GM21447 (cell line): ENCODE results near the gene PGP.

ENCODE experiments used
- ATAC-seq: cut with Tn5 transposase; IDR thresholded peaks from one replicate; pipeline ENCODE4 v1.9.1; 2021; ENCODE audit not compliant: unreplicated experiment

Gene PGP

DNA sequence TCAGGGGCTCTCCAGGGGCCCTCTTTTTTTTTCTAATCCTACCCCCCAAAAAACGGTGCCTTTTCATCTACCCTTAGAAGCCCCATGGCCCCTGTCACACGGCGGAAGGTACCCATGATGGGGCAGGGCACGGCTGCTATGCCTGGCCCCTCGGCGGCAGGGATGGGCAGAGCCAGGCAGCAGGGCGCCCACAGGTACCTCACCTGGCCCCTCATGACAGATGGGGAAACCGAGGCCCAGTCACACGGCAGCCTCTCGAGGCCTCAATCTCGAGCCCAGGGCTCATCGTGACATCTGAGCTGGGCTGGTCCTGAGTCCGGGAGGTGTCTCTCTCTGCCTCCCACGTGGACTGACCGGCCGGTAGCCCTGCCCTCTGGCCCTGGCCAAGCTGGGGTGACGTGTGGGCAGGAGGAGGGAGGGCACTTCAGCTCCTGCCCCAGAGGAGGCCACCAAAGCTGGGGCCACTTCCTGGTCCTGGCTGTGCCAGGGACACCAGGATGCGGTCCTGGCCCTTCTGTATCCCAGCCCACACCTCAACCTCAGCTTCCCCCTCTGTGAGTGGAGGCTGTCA lies 47.5 kb downstream of the PGP start:
- no peak for ATAC-seq

DNA sequence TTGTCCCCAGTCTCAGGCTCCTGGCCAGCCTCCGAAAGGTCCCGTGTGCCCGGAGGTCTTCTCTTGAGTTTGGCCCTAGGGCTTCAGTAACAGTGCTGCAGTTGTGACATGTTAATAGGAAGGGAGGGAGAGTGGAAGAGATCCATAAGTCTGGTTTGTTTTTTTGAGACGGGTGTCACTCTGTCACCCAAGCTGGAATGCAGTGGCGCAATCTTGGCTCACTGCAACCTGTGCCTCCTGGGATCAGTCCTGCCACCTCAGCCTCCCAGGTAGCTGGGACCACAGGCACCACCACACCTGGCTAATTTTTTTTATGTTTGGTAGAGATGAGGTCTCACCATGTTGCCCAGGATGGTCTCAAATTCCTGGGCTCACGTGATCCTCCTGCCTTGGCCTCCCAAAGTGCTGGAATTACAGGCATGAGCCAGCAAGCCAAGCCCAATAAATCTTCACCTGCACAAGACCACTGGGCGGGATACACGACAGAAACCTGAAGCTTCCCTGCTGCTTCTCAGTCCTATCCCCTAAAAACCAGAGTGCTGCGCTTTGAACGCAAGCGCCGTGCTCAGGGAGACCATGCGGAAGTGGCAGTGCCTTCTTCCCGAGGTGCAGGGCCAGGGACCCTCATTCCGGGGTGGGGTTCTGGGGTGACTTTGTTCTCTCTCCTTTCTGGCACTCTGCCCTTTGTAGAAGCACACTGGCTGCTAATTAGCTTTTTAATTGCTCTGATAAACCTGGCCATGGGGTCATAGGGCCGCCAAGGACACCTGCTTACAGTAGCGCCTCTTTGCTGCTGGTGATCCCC lies 48.2 kb downstream of the PGP start:
- ATAC-seq, result no peak

DNA sequence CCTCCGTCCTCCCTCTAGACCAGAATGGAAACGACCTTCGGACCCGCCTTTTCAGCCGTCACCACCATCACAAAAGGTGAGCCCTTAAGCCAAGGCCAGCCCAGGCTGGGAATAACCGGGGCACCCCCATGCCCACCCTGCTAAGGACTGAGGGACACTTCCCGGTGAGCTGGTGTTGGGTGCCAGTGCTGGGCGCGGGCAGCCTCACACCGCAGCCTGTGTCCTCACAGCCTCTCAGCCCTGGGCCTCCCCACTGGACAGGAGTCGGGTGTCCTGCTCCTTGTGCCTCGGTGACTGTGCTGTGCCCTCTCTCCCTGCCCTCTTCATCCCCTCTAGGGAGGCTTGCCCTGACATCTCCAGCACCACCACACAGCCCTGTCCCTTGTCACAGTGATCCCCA lies 48.8 kb downstream of the PGP start:
- ATAC-seq, result no peak

DNA sequence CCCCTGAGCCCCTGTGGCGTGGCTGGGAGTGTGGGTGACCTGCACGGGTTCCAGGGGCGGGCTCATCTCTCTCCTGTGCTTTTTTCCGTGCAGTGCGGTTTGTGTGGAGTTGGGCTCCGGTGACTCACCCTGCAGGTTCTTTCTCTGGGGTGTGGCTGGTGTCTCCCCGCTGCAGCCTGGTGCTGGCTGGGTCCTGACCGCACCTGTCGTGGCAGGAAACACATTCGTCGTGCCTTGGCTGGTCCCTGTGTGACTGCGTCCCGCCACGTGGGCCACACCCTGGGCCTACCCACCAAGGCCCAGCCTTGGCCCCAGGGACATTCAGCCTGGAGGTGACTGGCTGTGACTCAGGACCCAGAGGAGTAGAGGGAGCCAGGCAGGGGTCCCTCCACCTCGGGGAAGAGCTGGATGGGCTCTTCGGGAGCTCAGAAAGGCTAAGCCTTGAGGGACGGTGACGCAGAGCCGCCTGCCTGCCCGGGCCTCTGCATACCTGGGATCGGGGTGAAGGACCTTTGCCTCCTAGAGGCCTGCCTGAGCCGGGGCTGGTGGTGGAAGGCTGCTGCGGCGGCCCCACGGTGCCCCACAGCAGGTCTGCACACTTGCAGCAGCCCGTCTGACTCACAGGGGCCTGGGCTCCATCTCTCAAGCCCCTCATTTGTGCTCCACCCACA lies 51.3 kb downstream of the PGP start:
- ATAC-seq, result no peak

DNA sequence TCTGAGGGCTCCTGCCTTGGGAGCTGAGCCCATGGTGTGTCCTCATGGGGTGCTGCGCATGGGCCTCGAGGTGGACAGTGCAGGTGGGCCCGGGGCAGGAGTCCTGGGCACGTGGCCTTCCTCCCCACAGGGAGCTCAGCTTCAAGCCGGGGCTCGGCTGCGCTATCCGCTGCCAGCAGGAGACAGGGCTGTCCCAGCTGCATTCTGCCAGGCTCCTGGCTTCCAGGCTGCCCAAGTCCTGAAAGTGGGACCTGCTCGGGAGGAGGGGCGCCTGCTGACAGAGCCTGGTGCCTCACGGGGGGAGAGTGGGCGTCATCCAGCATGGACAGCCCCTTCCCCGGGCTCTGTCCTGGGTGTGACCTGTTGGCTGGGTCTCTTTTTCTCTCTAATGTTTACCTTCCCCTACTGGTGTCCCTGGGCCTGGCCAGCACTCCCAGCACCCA lies 51.9 kb downstream of the PGP start:
- no peak for ATAC-seq

DNA sequence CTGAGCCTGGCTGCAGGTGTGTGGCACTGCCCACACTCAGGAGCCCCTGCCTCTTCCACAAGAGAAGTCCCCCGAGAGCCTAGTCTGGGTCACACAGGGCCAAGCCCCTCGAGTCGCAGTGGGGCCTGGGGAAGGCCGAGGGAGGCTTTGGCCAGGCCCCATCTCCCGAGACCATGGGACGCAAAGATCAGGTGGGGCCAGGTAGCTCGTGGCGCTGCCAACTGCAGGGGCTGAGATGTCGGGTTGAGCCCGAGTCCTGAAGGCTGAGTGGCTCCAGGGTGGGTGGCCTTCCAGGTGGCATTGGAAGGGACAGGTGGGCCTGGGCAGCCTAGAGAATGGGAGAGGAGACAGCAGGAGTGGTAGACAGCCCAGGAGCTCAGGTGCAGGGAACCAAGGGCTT lies 52.7 kb downstream of the PGP start:
- ATAC-seq, result no peak
